Measurements from ENCODE around the gene UBE2V1. TPM values are rescaled to one million over a fixed set of nuclear protein-coding genes. Genes with fewer than 3 reads are reported as not detected.

UBE2V1 gene
- total RNA-seq, 1 experiment from 2014 or later: 203 TPM

- no peak overlapping the region for H3K4me3 ChIP-seq (ENCODE audit: low read depth, low read length, poor library complexity, severe bottlenecking)
- peaks cover 1% of the 10 kb centered on the region for H3K36me3 ChIP-seq (ENCODE audit: insufficient read depth, low read length, poor library complexity, severe bottlenecking)
- intact Hi-C loops (cut with micrococcal nuclease; ENCODE audit: unreplicated experiment): no loop called here
- no peaks in the 10 kb centered on the region for H3K9me3 ChIP-seq (ENCODE audit: low read depth, low read length, poor library complexity, severe bottlenecking)
- DNase-seq (ENCODE audit: low spot score): no peak
- POLR2A ChIA-PET (ENCODE audit: low non-redundant PET): no interaction called here
- H3K27me3 ChIP-seq (replicated peaks; ENCODE audit: insufficient read depth, low read depth, low read length, poor library complexity): no peaks in the 10 kb centered on the region
- CTCF ChIA-PET: no interaction called here
- TF ChIP-seq, protein P1, sequence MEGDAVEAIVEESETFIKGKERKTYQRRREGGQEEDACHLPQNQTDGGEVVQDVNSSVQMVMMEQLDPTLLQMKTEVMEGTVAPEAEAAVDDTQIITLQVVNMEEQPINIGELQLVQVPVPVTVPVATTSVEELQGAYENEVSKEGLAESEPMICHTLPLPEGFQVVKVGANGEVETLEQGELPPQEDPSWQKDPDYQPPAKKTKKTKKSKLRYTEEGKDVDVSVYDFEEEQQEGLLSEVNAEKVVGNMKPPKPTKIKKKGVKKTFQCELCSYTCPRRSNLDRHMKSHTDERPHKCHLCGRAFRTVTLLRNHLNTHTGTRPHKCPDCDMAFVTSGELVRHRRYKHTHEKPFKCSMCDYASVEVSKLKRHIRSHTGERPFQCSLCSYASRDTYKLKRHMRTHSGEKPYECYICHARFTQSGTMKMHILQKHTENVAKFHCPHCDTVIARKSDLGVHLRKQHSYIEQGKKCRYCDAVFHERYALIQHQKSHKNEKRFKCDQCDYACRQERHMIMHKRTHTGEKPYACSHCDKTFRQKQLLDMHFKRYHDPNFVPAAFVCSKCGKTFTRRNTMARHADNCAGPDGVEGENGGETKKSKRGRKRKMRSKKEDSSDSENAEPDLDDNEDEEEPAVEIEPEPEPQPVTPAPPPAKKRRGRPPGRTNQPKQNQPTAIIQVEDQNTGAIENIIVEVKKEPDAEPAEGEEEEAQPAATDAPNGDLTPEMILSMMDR (conservative IDR thresholded peaks at IDR 0.05; ENCODE audit: low read depth, low read length): no peak
- no TSS peak for BruUV-seq (replicated peaks)
- no peak overlapping the region for H3K27ac ChIP-seq (ENCODE audit: low read depth, low read length, poor library complexity, severe bottlenecking)
- peaks cover 21% of the 10 kb centered on the region for H3K4me1 ChIP-seq (ENCODE audit: insufficient read depth, low read length, poor library complexity, severe bottlenecking)
These were observed 11.1 kb downstream of the UBE2V1 start for GRCh38 chr20:50101887-50102286.

- TF ChIP-seq, protein P1 (conservative IDR thresholded peaks at IDR 0.05; ENCODE audit: low read depth, low read length): no peak
- no peak for TF ChIP-seq EZH2 (IDR thresholded peaks at IDR 0.05; ENCODE audit: borderline replicate concordance, low read depth, low read length, poor library complexity, severe bottlenecking)
- Histone ChIP-seq H3K27ac (ENCODE audit: low read depth, low read length, poor library complexity, severe bottlenecking) (no peak overlapping the region), H3K36me3 (ENCODE audit: insufficient read depth, low read length, poor library complexity, severe bottlenecking) (peaks cover 7% of the 10 kb centered on the region), H3K4me1 (ENCODE audit: insufficient read depth, low read length, poor library complexity, severe bottlenecking) (peaks cover 21% of the 10 kb centered on the region), H3K27me3 (replicated peaks; ENCODE audit: insufficient read depth, low read depth, low read length, poor library complexity) (no peaks in the 10 kb centered on the region), H3K9me3 (ENCODE audit: low read depth, low read length, poor library complexity, severe bottlenecking) (no peaks in the 10 kb centered on the region), H3K4me3 (ENCODE audit: low read depth, low read length, poor library complexity, severe bottlenecking) (no peak overlapping the region)
- ChIA-PET POLR2A (ENCODE audit: low non-redundant PET) (no interaction called here), CTCF (no interaction called here)
- DNase-seq (ENCODE audit: low spot score): no peak
- no TSS peak for BruUV-seq (replicated peaks)
- intact Hi-C loops (cut with micrococcal nuclease; ENCODE audit: unreplicated experiment): no loop called here
These were observed 11.7 kb downstream of the UBE2V1 start for GRCh38 chr20:50101281-50101680.

DNA sequence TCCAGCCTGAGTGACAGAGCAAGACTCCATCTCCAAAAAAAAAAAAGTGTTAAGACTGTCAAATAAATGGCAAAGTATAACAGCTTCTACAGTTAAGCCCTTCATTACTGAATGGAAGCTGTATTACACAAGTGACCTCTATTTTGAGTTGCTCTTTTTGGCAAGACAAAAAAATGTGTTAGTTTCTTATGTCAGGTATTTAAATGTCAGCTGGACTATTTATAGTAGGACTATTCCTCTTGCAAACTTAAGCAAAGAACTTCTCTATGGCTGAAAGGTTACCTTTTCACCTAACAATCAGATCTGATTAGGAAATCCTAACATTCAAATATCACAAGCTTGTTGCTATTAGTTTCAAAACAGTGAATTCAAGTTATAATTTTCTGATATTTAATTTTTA is 12.4 kb downstream of the UBE2V1 start:
- TF ChIP-seq, protein P1 (conservative IDR thresholded peaks at IDR 0.05; ENCODE audit: low read depth, low read length): no peak
- TF ChIP-seq EZH2 (IDR thresholded peaks at IDR 0.05; ENCODE audit: borderline replicate concordance, low read depth, low read length, poor library complexity, severe bottlenecking): no peak
- DNase-seq (ENCODE audit: low spot score): no peak
- ChIA-PET POLR2A (ENCODE audit: low non-redundant PET) (no interaction called here), CTCF (no interaction called here)
- Histone ChIP-seq H3K4me3 (ENCODE audit: low read depth, low read length, poor library complexity, severe bottlenecking) (no peak overlapping the region), H3K27ac (ENCODE audit: low read depth, low read length, poor library complexity, severe bottlenecking) (no peak overlapping the region), H3K36me3 (ENCODE audit: insufficient read depth, low read length, poor library complexity, severe bottlenecking) (peaks cover 14% of the 10 kb centered on the region), H3K9me3 (ENCODE audit: low read depth, low read length, poor library complexity, severe bottlenecking) (no peaks in the 10 kb centered on the region), H3K27me3 (replicated peaks; ENCODE audit: insufficient read depth, low read depth, low read length, poor library complexity) (no peaks in the 10 kb centered on the region), H3K4me1 (ENCODE audit: insufficient read depth, low read length, poor library complexity, severe bottlenecking) (peaks cover 21% of the 10 kb centered on the region)
- intact Hi-C loops (cut with micrococcal nuclease; ENCODE audit: unreplicated experiment): no loop called here
- no TSS peak for BruUV-seq (replicated peaks)
